KOPT-K1 (cell line): ENCODE results near the gene PTPRD.

Experiments used
- H3K27ac ChIP-seq: fragments of 200-600 bp; sonication (generic); 2 replicates; pipeline ENCODE4 v1.5.1; 2016; ENCODE audit warnings: antibody characterized with exemption, mild to moderate bottlenecking, low read depth, low read length; ENCODE audit not compliant: poor library complexity, severe bottlenecking
- H3K36me3 ChIP-seq: fragments of 200-600 bp; sonication (generic); 2 replicates; pipeline ENCODE4 v1.5.1; 2017; ENCODE audit warnings: antibody characterized with exemption, mild to moderate bottlenecking, low read length, moderate library complexity; ENCODE audit not compliant: insufficient read depth
- H3K9me3 ChIP-seq: fragments of 200-600 bp; sonication (generic); 2 replicates; pipeline ENCODE4 v1.5.1; 2017; ENCODE audit warnings: antibody characterized with exemption, low read length, mild to moderate bottlenecking; ENCODE audit not compliant: insufficient read depth, poor library complexity, severe bottlenecking

Gene PTPRD

GRCh38 chr9:8668231-8668630 lies 1944.6 kb downstream of the PTPRD start:
- Histone ChIP-seq H3K27ac (no peak overlapping the region), H3K9me3 (no peaks in the 10 kb centered on the region), H3K36me3 (no peaks in the 10 kb centered on the region)

GRCh38 chr9:8666060-8666459 lies 1946.7 kb downstream of the PTPRD start:
- H3K27ac ChIP-seq: no peak overlapping the region
- H3K9me3 ChIP-seq: no peaks in the 10 kb centered on the region
- no peaks in the 10 kb centered on the region for H3K36me3 ChIP-seq

GRCh38 chr9:8660383-8660782 lies 1952.4 kb downstream of the PTPRD start:
- H3K36me3 ChIP-seq: no peaks in the 10 kb centered on the region
- no peaks in the 10 kb centered on the region for H3K9me3 ChIP-seq
- H3K27ac ChIP-seq: no peak overlapping the region

GRCh38 chr9:8659108-8659507 lies 1953.7 kb downstream of the PTPRD start:
- no peaks in the 10 kb centered on the region for H3K36me3 ChIP-seq
- H3K27ac ChIP-seq: no peak overlapping the region
- no peaks in the 10 kb centered on the region for H3K9me3 ChIP-seq

- no peaks in the 10 kb centered on the region for H3K36me3 ChIP-seq
Observed at GRCh38 chr9:8655071-8655470, 1957.7 kb downstream of the PTPRD start.

GRCh38 chr9:8653855-8654254 lies 1958.9 kb downstream of the PTPRD start:
- no peaks in the 10 kb centered on the region for H3K9me3 ChIP-seq
- H3K36me3 ChIP-seq: no peaks in the 10 kb centered on the region
- no peak overlapping the region for H3K27ac ChIP-seq

More at GRCh38 chr9:8655071-8655470, 1957.7 kb downstream of the PTPRD start:
- no peaks in the 10 kb centered on the region for H3K9me3 ChIP-seq
- no peak overlapping the region for H3K27ac ChIP-seq

- Histone ChIP-seq H3K36me3 (no peaks in the 10 kb centered on the region), H3K27ac (no peak overlapping the region), H3K9me3 (no peaks in the 10 kb centered on the region)
Observed at GRCh38 chr9:8653111-8653510, 1959.7 kb downstream of the PTPRD start.

GRCh38 chr9:8652255-8652654 lies 1960.5 kb downstream of the PTPRD start:
- Histone ChIP-seq H3K36me3 (no peaks in the 10 kb centered on the region), H3K9me3 (no peaks in the 10 kb centered on the region), H3K27ac (no peak overlapping the region)

- H3K36me3 ChIP-seq: no peaks in the 10 kb centered on the region
- no peak overlapping the region for H3K27ac ChIP-seq
- H3K9me3 ChIP-seq: no peaks in the 10 kb centered on the region
Observed at GRCh38 chr9:8651846-8652215, 1961.0 kb downstream of the PTPRD start.

GRCh38 chr9:8651070-8651845 lies 1961.5 kb downstream of the PTPRD start:
- H3K9me3 ChIP-seq: no peaks in the 10 kb centered on the region
- no peaks in the 10 kb centered on the region for H3K36me3 ChIP-seq
- no peak overlapping the region for H3K27ac ChIP-seq

- Histone ChIP-seq H3K36me3 (no peaks in the 10 kb centered on the region), H3K27ac (no peak overlapping the region), H3K9me3 (no peaks in the 10 kb centered on the region)
Observed at GRCh38 chr9:8649807-8650206, 1963.0 kb downstream of the PTPRD start.

GRCh38 chr9:8649160-8649559 lies 1963.6 kb downstream of the PTPRD start:
- Histone ChIP-seq H3K27ac (no peak overlapping the region), H3K9me3 (no peaks in the 10 kb centered on the region), H3K36me3 (no peaks in the 10 kb centered on the region)

- Histone ChIP-seq H3K27ac (no peak overlapping the region), H3K9me3 (no peaks in the 10 kb centered on the region), H3K36me3 (no peaks in the 10 kb centered on the region)
Observed at GRCh38 chr9:8648271-8648845, 1964.4 kb downstream of the PTPRD start.

- H3K9me3 ChIP-seq: no peaks in the 10 kb centered on the region
- no peak overlapping the region for H3K27ac ChIP-seq
- no peaks in the 10 kb centered on the region for H3K36me3 ChIP-seq
Observed at GRCh38 chr9:8647824-8648223, 1965.0 kb downstream of the PTPRD start.

GRCh38 chr9:8644571-8644970 lies 1968.2 kb downstream of the PTPRD start:
- H3K9me3 ChIP-seq: no peaks in the 10 kb centered on the region
- no peak overlapping the region for H3K27ac ChIP-seq
- no peaks in the 10 kb centered on the region for H3K36me3 ChIP-seq

GRCh38 chr9:8643896-8644295 lies 1968.9 kb downstream of the PTPRD start:
- no peak overlapping the region for H3K27ac ChIP-seq
- H3K36me3 ChIP-seq: no peaks in the 10 kb centered on the region
- no peaks in the 10 kb centered on the region for H3K9me3 ChIP-seq
